HG02970 (cell line): ENCODE measurements around the gene SLAMF8.

ENCODE experiments used
- ATAC-seq: cut with Tn5 transposase; IDR thresholded peaks from one replicate; pipeline ENCODE4 v1.9.1; 2021; ENCODE audit warnings: mild to moderate bottlenecking, moderate library complexity, moderate number of reproducible peaks; ENCODE audit not compliant: unreplicated experiment, low FRiP score

SLAMF8 gene

GRCh38 chr1:159845751-159846629 lies 19.3 kb downstream of the SLAMF8 start:
- no peak for ATAC-seq

GRCh38 chr1:159847231-159847630 lies 20.6 kb downstream of the SLAMF8 start:
- ATAC-seq, result no peak

- no peak for ATAC-seq
Measured at GRCh38 chr1:159848326-159848725, 21.7 kb downstream of the SLAMF8 start.

- no peak for ATAC-seq
Measured at GRCh38 chr1:159849626-159850366, 23.1 kb downstream of the SLAMF8 start.

DNA sequence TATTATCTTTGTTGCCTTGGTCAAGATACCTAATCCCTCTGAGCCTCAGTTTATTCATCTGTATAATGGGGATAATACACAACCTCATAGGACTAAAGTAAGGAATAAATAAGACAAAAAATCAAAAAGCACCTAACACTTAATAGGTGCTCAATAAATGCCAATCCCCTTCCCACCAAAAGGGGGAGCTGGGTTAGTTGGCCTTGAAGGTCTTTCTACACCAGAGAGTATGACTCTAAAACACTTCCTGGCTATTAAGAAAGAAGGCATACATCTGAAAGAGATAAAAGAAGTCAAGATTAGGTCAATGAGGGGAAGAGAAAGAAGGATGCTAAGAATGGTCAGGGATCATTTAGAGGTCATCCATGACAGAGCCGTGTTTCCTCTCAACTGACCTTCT lies 24.7 kb downstream of the SLAMF8 start:
- ATAC-seq, result no peak

DNA sequence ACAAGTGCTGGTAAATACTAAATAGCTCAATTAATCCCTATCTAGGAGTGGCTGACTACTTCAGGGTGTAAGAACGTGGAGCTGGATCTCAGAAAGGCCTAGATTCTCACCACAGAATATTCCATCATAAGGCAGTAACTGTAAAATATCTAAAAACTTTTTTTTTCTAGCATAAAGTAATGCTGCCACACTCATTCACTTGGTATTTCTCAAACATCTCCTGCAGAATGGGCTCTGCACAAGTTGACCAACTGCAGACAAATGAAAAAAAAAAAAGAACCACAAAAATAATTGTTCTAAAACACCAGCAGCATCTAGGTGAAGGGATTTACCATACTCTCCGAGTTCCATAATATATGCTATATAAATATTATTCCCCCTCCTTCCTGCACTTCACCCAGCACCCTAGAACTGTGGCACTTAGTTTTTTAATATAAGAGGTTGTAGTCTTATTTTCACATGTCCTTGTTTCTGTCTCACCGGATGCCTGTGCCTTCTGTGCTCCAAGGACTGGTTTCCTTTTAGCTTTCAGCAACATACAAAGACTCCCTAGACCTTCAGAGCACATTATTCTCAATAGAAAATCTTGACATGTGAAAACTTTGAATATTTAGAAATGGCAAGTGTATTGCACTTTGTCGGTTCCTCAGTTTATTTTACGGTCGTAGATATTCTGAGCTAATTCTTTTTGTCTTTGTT lies 26.9 kb downstream of the SLAMF8 start:
- ATAC-seq, result no peak

DNA sequence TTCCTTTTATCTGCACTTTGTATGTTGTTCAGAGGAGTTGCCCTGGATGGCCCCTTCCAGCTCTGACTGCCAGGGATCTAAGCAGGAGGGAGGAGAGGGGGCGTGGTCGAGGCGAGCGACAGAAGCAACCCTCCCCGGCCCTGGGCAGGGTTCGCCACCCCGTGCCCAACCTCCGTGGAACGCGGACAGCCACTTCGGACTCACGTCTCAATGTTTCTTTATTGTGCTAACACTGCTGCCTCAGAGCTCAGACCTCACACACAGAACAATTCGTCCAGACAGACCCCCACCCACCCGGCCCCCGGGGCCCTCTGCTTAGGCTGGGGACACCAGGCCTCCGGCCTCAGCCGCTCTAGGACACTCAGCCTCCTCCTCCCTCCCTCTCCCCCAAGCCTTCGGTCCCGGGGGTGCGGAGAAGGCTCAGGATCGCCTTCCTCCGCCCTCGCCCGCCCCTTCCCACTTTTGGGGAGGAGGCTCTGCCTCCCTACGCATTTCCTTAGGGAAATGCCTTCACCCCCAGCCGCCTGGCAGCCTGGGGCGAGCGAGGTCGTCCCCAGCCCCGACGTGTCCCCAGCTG lies 27.5 kb downstream of the SLAMF8 start:
- ATAC-seq, result no peak

DNA sequence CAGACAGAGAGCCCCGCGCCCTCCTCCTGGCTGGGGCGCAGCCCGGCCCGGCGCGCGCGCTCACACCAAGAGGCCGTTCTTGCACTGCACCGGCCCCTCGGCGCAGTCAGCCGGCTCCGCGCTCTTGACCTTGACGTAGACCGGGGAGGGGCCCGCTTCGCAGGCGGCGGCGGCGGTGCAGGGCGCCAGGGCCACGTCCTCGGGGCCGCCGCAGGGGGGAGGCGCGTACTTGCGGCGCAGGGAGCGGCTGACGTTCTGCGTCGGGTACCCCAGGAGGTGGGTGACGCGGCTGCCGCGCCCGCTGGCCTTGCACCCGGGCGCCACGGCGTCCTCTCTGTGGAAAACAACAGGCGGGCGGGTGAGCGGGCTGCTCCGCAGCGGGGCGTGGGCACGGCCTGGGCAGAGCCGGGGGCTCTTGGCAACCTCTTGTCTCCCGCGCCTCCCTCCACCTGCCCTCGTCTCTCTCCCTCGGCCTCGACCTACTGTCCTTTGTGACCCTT lies 28.1 kb downstream of the SLAMF8 start:
- ATAC-seq, result peak; percentile 76

DNA sequence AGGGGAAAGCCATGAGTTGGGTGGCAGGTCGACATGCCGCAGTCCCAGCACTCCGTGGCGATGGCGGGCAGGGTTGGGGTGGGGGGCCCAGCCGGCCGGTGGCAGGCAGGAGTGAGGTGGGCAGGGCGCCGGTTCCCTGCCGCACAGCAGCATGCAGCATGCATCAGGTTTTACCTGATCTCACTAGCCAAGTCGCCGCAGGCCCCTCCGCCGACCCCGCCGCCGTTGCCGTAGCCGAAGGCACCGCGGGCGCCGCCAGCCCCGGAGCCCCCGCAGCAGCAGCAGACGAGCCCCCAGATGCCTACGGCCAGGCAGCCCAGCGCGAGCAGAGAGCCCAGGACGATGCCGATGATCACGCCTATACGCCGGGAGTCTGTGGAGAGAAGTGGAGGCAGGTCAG lies 29.0 kb downstream of the SLAMF8 start:
- ATAC-seq, result no peak

GRCh38 chr1:159856576-159856975 lies 29.9 kb downstream of the SLAMF8 start:
- no peak for ATAC-seq

GRCh38 chr1:159857889-159858288 lies 31.2 kb downstream of the SLAMF8 start:
- no peak for ATAC-seq

DNA sequence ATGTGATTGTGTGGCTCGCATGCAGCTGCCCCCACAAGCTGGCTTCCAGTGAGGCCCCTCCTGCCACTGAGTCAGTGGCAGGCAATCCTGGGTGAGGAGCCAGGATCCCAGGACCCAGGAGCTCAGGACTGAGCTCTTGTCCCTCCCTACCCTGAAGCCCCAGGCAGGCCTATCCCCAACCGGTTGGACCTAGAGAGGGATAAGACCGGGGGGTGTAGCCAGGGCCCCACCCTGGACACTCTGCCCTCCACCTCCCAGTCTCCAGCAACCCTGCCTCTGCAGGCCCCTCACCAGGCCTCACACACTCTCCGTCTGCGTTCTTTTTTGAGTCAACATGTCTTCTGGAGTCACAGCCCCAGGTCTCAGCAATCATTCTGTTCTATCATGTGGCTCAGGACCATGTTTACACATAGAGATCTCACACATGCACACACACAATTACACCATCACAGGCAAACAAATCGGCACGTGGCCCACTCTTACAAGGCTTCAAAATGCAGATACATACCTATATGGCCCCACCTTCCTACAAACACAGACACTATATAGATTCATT lies 33.2 kb downstream of the SLAMF8 start:
- ATAC-seq, result no peak

GRCh38 chr1:159860456-159860855 lies 33.8 kb downstream of the SLAMF8 start:
- ATAC-seq, result no peak

GRCh38 chr1:159861218-159861617 lies 34.5 kb downstream of the SLAMF8 start:
- no peak for ATAC-seq

- no peak for ATAC-seq
Measured at GRCh38 chr1:159862031-159862430, 35.4 kb downstream of the SLAMF8 start.

DNA sequence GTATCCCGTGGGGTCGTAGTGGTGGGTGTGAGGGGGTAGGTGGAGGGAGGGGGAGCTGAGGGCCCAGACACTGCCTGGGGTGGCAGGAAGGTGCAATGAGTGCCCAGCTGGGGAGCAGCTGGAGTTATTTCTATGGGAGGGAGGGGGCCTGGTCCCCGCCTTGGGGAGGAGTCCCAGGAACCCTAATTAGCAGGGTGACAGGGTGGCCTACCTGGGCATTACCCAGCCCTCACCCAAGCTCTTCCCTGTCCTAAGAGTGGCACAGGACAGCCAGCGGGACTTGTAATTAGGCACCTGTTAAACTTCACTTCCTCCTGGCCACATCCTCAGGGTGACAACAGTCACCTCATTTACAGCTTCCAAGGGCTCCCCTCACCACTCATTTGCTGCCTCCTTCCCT lies 35.9 kb downstream of the SLAMF8 start, which contains the start of gene VSIG8:
VSIG8 (minus strand) TSS at position 101 of the 400 bp plus-strand sequence. CDS start 136 bp downstream, outside the sequence.
- no peak for ATAC-seq

DNA sequence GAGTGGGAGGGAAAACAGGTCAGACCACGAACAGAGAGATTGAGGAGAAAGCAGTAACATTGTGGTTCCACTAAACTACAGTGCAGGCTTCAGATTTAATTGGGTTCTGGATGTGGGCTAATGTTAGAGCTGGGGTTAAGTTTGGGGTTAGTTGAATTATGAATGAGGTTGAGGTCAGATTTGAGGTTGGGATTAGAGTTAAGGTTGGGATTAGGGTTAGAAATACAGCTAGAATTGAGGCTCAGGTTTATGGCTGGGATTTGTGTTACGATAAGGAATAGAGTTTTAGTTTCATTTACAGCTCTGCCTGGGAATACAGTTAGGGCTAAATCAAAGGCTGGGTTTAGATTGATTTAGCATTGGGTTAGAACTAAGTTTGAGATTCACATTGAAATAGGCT lies 37.6 kb downstream of the SLAMF8 start:
- no peak for ATAC-seq

DNA sequence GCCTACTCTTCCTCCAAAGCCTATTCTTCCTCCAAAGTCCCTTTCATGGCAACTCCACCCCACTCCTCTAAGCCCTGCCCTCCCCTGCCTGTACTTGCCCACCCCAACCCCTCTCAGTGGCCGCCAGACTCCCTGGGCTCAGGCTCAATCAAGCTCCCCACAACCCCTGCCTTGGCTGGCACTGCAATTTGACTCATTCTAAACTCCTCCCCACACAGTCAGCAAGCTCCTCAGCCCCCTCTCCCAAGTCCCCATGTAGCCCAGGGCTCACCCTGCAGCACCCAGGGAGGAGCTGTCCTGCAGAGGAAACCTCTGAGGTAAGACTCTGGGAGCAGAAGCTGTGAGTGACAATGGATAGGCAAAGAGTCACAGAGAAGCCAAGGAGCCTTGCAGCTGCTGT lies 39.4 kb downstream of the SLAMF8 start:
- no peak for ATAC-seq

DNA sequence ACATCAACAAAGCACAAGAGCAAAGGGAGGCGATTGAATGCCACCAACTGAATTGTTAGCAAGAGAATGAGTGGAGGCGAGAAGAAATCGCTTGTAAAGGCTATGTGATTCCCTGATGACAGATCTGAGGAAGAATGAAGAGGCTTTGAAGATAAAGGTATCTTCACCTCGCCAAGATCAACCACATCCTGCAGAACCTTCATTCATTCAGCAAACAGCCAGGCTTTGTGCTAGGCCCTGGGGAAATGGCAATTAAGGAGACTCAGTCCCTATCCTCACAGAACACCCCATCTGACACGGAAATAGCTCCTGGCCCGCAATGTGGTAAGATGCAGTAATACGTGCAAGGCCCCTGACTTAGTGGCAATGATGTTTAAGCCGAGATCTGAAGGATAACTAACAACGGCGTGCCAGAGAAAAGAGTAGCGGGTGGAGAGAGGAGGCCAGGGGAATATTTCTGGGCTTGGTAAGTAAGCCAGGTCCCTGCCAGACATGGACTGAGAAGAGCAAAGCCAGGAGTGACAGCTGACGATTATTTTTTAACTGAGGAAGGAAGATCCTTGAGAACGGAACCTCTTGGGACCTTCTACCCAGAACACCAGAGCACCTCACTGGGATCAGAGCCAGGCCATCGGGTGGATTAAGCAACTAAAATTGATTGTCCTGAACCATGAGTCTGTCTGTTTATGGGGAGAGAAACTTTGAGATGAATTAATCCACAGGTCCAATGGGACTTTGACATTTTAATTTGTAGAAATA lies 40.4 kb downstream of the SLAMF8 start:
- no peak for ATAC-seq

DNA sequence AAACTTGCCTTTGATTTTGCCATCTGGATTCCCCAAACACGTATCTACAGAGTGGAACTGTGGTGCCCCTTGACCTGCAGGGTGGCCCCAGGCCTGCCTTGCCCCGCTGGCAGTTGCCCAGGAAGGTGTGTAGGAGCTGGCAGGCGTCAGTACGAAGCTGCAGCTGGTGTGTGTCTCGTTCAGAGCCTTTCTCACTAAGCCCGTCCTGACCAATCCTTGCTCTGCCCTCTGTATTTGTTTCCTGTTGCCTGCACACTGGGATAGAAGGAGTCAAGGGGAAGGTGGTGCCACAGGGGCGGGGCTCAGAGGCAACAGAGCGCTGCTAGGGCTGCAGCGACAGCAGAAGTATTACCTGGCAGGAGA lies 41.0 kb downstream of the SLAMF8 start:
- no peak for ATAC-seq
